Measurements from ENCODE around the gene RAB10.
A peak's percentile ranks its signal among the peaks of the same experiment; 100 is the strongest.
"Not testable (repeated sequence)": the region's sequence is repeated elsewhere in the genome, so short reads cannot be mapped to it uniquely, and the experiment has no call there.

The RAB10 gene

GRCh38 chr2:26103752-26104151 is 69.9 kb downstream of the RAB10 start:
- no peak for DNase-seq

GRCh38 chr2:26108701-26109100 is 74.8 kb downstream of the RAB10 start:
- DNase-seq = not testable (repeated sequence)

- no peak for DNase-seq
Measured at GRCh38 chr2:26112201-26112600, 78.3 kb downstream of the RAB10 start.

GRCh38 chr2:26114151-26114550 is 80.3 kb downstream of the RAB10 start:
- DNase-seq = no peak

GRCh38 chr2:26118682-26119081 is 84.8 kb downstream of the RAB10 start:
- DNase-seq = no peak

- DNase-seq = no peak
Measured at GRCh38 chr2:26119521-26119920, 85.6 kb downstream of the RAB10 start.

- DNase-seq = no peak
Measured at GRCh38 chr2:26122630-26123029, 88.7 kb downstream of the RAB10 start.

GRCh38 chr2:26123426-26123825 is 89.5 kb downstream of the RAB10 start:
- DNase-seq = no peak

GRCh38 chr2:26126074-26126473 is 92.2 kb downstream of the RAB10 start:
- DNase-seq = no peak

GRCh38 chr2:26128176-26128575 is 94.3 kb downstream of the RAB10 start:
- no peak for DNase-seq

- DNase-seq = no peak
Measured at GRCh38 chr2:26130763-26131162, 96.9 kb downstream of the RAB10 start.

- DNase-seq = no peak
Measured at GRCh38 chr2:26136451-26136850, 102.6 kb downstream of the RAB10 start.

GRCh38 chr2:26139269-26140183 is 105.6 kb downstream of the RAB10 start:
- DNase-seq = no peak

- no peak for DNase-seq
Measured at GRCh38 chr2:26141145-26141769, 107.4 kb downstream of the RAB10 start.

- no peak for DNase-seq
Measured at GRCh38 chr2:26144031-26144430, 110.1 kb downstream of the RAB10 start.

- DNase-seq = peak; percentile 62
Measured at GRCh38 chr2:26144953-26145680, 111.2 kb downstream of the RAB10 start.

- DNase-seq = no peak
Measured at GRCh38 chr2:26148501-26148900, 114.6 kb downstream of the RAB10 start.

GRCh38 chr2:26150243-26150642 is 116.4 kb downstream of the RAB10 start:
- DNase-seq = no peak

GRCh38 chr2:26157580-26157979 is 123.7 kb downstream of the RAB10 start:
- no peak for DNase-seq

GRCh38 chr2:26161926-26162325 is 128.0 kb downstream of the RAB10 start:
- DNase-seq = no peak

- DNase-seq = no peak
Measured at GRCh38 chr2:26162963-26163362, 129.1 kb downstream of the RAB10 start.

GRCh38 chr2:26164231-26164630 is 130.3 kb downstream of the RAB10 start:
- no peak for DNase-seq

GRCh38 chr2:26164641-26165211 is 130.8 kb downstream of the RAB10 start:
- no peak for DNase-seq
